Cardiac fibroblast (primary cell): ENCODE results near the gene ATP8A1.

Experiments used
- DNase-seq, 2 donors: peaks; one replicate each; pipeline versions ENCODE4 v3.0.0 to v3.0.0-alpha.2; 2010; ENCODE audit warnings: low read depth in 2 of 2
- H3K4me3 ChIP-seq, 2 donors: replicated peaks in 1 of 2; 1 replicate in 1 of 2; 2 replicates in 1 of 2; pipeline ENCODE4 v1.5.1; 2011; ENCODE audit warnings: low read depth in 2 of 2, low read length in 2 of 2, mild to moderate bottlenecking in 2 of 2, moderate library complexity in 1 of 2
- TF ChIP-seq, protein P1 (sequence below): IDR thresholded peaks from one replicate; pipeline ENCODE4 v1.5.1; 2011; ENCODE audit warnings: low read depth, mild to moderate bottlenecking, low read length, inconsistent platforms

Gene ATP8A1

DNA sequence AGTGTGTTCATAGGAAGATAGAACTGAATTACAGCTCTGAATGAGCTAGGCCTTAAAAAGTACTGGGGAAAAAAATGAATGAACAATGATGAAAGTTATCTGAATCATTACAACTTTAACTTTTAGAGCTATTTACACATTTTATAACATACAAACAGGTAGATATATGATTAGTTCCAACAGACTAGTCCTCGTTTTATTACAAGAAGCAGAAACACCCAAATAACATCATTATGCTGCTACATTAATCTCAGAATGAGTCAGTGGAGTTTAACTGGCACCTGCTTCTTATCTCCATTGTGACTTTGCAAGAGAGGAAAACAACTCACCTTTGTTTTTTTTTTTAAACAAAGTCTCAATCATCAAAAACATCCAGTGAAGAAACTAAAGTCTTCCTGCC lies 15.2 kb downstream of the ATP8A1 start:
- no peak for DNase-seq
- no peak overlapping the region for H3K4me3 ChIP-seq
- TF ChIP-seq, protein P1, sequence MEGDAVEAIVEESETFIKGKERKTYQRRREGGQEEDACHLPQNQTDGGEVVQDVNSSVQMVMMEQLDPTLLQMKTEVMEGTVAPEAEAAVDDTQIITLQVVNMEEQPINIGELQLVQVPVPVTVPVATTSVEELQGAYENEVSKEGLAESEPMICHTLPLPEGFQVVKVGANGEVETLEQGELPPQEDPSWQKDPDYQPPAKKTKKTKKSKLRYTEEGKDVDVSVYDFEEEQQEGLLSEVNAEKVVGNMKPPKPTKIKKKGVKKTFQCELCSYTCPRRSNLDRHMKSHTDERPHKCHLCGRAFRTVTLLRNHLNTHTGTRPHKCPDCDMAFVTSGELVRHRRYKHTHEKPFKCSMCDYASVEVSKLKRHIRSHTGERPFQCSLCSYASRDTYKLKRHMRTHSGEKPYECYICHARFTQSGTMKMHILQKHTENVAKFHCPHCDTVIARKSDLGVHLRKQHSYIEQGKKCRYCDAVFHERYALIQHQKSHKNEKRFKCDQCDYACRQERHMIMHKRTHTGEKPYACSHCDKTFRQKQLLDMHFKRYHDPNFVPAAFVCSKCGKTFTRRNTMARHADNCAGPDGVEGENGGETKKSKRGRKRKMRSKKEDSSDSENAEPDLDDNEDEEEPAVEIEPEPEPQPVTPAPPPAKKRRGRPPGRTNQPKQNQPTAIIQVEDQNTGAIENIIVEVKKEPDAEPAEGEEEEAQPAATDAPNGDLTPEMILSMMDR = no peak

DNA sequence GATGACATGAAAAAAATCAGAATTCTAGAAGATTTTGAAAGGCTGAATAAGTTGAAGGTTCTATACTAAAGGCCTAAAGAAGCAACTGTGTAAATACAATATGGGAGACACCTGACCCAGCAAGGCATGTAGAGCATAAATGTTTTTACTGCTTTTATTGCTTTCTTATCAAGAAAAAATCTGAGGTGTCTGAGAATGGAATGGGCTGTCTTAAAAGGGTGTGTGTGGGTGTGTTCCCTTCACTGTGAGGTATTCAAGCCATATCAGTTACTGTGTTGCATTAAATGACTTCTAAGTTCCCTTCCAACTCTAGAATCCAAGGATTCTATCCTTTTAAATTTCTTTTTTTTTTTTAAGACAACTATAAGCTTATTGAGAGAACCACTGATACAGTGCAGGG lies 15.7 kb downstream of the ATP8A1 start:
- no peak for DNase-seq
- TF ChIP-seq, protein P1 = no peak
- H3K4me3 ChIP-seq = no peak overlapping the region

DNA sequence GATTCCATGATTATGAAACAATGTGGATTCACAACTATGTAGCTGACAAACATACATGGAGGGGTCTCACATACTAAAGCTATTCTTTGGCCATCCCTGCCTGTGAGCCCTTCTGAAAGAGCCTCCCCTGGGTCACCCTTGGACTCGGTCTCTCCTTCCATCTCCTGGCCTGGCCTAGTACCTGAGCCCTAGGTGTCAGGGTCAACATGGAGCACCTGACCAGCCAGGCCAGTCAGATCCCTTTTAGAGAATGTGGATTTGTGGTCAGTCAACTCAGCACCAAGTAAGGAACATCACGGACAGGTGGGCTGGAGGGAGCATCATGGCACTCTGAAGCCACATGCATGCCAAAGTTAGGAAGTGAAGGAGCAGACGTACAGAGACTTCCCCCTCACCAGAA lies 16.3 kb downstream of the ATP8A1 start:
- H3K4me3 ChIP-seq = no peak overlapping the region

GRCh38 chr4:42638993-42639392 lies 17.9 kb downstream of the ATP8A1 start:
- DNase-seq = no peak
- H3K4me3 ChIP-seq = no peak overlapping the region
- TF ChIP-seq, protein P1 = no peak

More for the DNA sequence above, 16.3 kb downstream of the ATP8A1 start:
- TF ChIP-seq, protein P1 = no peak
- DNase-seq = no peak

GRCh38 chr4:42638321-42638720 lies 18.6 kb downstream of the ATP8A1 start:
- TF ChIP-seq, protein P1 = no peak
- H3K4me3 ChIP-seq = no peak overlapping the region
- no peak for DNase-seq

- TF ChIP-seq, protein P1 = no peak
- H3K4me3 ChIP-seq = no peak overlapping the region
- DNase-seq = no peak
Observed at GRCh38 chr4:42637867-42638266, 19.0 kb downstream of the ATP8A1 start.

DNA sequence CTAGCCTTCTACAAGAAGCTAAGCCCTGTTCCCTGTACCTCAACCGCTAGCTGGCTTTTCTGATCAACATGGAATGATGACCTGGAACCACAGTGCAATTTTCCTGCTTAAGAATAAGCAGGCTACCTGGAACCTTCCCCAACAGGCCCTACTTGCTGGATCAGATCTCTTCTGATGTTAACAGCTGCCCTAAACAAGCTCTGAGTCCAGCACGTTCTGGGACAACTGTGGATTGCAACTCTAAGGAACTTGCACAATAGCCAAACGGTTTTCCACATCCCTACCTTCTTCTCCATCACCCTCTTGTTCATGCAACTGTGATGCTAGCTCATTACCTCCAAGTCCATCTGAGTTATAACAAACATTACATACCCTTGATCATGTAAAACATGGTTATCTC lies 19.8 kb downstream of the ATP8A1 start:
- TF ChIP-seq, protein P1 = no peak
- H3K4me3 ChIP-seq = no peak overlapping the region

More for the DNA sequence above, 19.8 kb downstream of the ATP8A1 start:
- DNase-seq = no peak
